AG09309 (cell line): Measurements from ENCODE around the gene JARID2.

Experiments used
- DNase-seq: peaks from one replicate; pipeline ENCODE4 v3.0.0-alpha.2; 2010; ENCODE audit warnings: low read depth
- H3K4me3 ChIP-seq: 2 replicates; pipeline ENCODE4 v1.5.1; 2011; ENCODE audit warnings: mild to moderate bottlenecking, low read depth, low read length, moderate library complexity; ENCODE audit not compliant: control insufficient read depth
- CTCF ChIP-seq: IDR thresholded peaks from 2 replicates; pipeline ENCODE4 v1.5.1; 2011; ENCODE audit warnings: mild to moderate bottlenecking, low read depth, low read length, inconsistent platforms; ENCODE audit not compliant: insufficient read depth, control insufficient read depth; ENCODE audit errors: missing control alignments

JARID2 gene

GRCh38 chr6:15430186-15430585 lies 184.3 kb downstream of the JARID2 start:
- TF ChIP-seq CTCF = no peak
- DNase-seq = no peak
- no peak overlapping the region for H3K4me3 ChIP-seq

GRCh38 chr6:15430931-15431405 lies 185.1 kb downstream of the JARID2 start:
- H3K4me3 ChIP-seq = no peak overlapping the region
- TF ChIP-seq CTCF = no peak
- no peak for DNase-seq

GRCh38 chr6:15431762-15432483 lies 186.1 kb downstream of the JARID2 start:
- no peak for TF ChIP-seq CTCF
- DNase-seq = no peak
- no peak overlapping the region for H3K4me3 ChIP-seq

- DNase-seq = no peak
- no peak overlapping the region for H3K4me3 ChIP-seq
- no peak for TF ChIP-seq CTCF
These were observed 187.6 kb downstream of the JARID2 start for GRCh38 chr6:15433511-15433861.

- TF ChIP-seq CTCF = no peak
- no peak for DNase-seq
- H3K4me3 ChIP-seq = no peak overlapping the region
These were observed 188.4 kb downstream of the JARID2 start for GRCh38 chr6:15434263-15434662.

GRCh38 chr6:15434823-15435380 lies 189.0 kb downstream of the JARID2 start:
- H3K4me3 ChIP-seq = no peak overlapping the region
- no peak for DNase-seq
- TF ChIP-seq CTCF = no peak
